HepG2 (cell line): ENCODE data around the gene SMCO1. TPM values are rescaled to one million over a fixed set of nuclear protein-coding genes. Genes with fewer than 3 reads are reported as not detected.
A peak's percentile ranks its signal among the peaks of the same experiment; 100 is the strongest.

ENCODE experiments used
- ATAC-seq: fragments of 200-7000 bp; cut with Tn5 transposase; 3 replicates; pipeline ENCODE4 v1.9.1; 2020; ENCODE audit warnings: mild to moderate bottlenecking, moderate library complexity
- BruUV-seq: library from RNA; stranded (reverse); fragments of 400-500 nt; replicated peaks from 2 replicates; lab custom pipeline; 2021; lab: Mats Ljungman, UMichigan
- CTCF ChIA-PET: fragments of 300-600 bp; formaldehyde crosslinking; extraction: SDS; loops from one replicate; lab custom pipeline; 2021; ENCODE audit warnings: low total read pairs, inconsistent platforms, low intra/inter-chr PET ratio; lab: Yijun Ruan, JAX
- POLR2A ChIA-PET: fragments of 350-600 bp; sonication (Branson Sonifier 250); formaldehyde crosslinking; loops from one replicate; lab custom pipeline; 2020; ENCODE audit warnings: antibody characterized with exemption, inconsistent platforms; lab: Yijun Ruan, JAX
- DNase-seq: peaks from one replicate; pipeline ENCODE4 v3.0.0-alpha.2; 2015; ENCODE audit warnings: low spot score
- FAIRE-seq: peaks from 3 replicates; lab custom pipeline; 2011; peaks lifted over from hg19 to GRCh38; lab: Jason Lieb, UNC
- H2AFZ ChIP-seq: one replicate; pipeline ENCODE4 v1.6.1; 2011; ENCODE audit warnings: low read length, inconsistent platforms
- H3K27ac ChIP-seq: fragments of 300-600 bp; 3 replicates; pipeline ENCODE4 v1.8.0; 2011; ENCODE audit warnings: mixed run types, mild to moderate bottlenecking, mixed read lengths, low read length, inconsistent platforms; ENCODE audit not compliant: insufficient read depth; ENCODE audit errors: extremely low read length
- H3K27me3 ChIP-seq, 2 experiments: fragments of 200-600 bp in 1 of 2; 2 replicates in 1 of 2; 3 replicates in 1 of 2; pipeline versions ENCODE4 v1.6.0 to v1.8.0; 2011; ENCODE audit warnings: low read length in 2 of 2, mild to moderate bottlenecking in 2 of 2, moderate library complexity in 2 of 2, inconsistent platforms in 1 of 2; ENCODE audit not compliant: insufficient read depth in 2 of 2, control insufficient read depth in 1 of 2
- H3K36me3 ChIP-seq, 2 experiments: fragments of 200-600 bp in 1 of 2; replicated peaks in 1 of 2; 2 replicates in 1 of 2; 3 replicates in 1 of 2; pipeline versions ENCODE4 v1.5.1 to v1.8.0; 2011; ENCODE audit warnings: low read length in 2 of 2, inconsistent platforms in 1 of 2; ENCODE audit not compliant: insufficient read depth in 2 of 2, control insufficient read depth in 1 of 2
- H3K4me1 ChIP-seq: 2 replicates; pipeline ENCODE4 v1.5.1; 2012; ENCODE audit warnings: low read length, inconsistent platforms; ENCODE audit not compliant: insufficient read depth
- H3K4me2 ChIP-seq: 2 replicates; pipeline ENCODE4 v1.6.0; 2011; ENCODE audit warnings: low read depth, low read length, inconsistent platforms
- H3K4me3 ChIP-seq, 3 experiments: fragments of 200-600 bp in 1 of 3; sonication (generic), shearing (Covaris generic) in 1 of 3; replicated peaks in 1 of 3; 2 replicates each; pipeline ENCODE4 v1.5.1; 2011 to 2016; ENCODE audit warnings: low read length in 3 of 3, inconsistent platforms in 2 of 3, low read depth in 2 of 3, mild to moderate bottlenecking in 2 of 3, control low read depth in 1 of 3, mixed read lengths in 1 of 3; ENCODE audit not compliant: insufficient read depth in 1 of 3
- H3K79me2 ChIP-seq: one replicate; pipeline ENCODE4 v1.6.1; 2011; ENCODE audit warnings: low read length, inconsistent platforms; ENCODE audit not compliant: insufficient read depth
- H3K9ac ChIP-seq: 2 replicates; pipeline ENCODE4 v1.6.0; 2011; ENCODE audit warnings: mild to moderate bottlenecking, low read depth, low read length, inconsistent platforms; ENCODE audit not compliant: insufficient read depth
- H3K9me3 ChIP-seq: 2 replicates; pipeline ENCODE4 v1.5.1; 2012; ENCODE audit warnings: mild to moderate bottlenecking, low read length
- H4K20me1 ChIP-seq: 2 replicates; pipeline ENCODE4 v1.6.0; 2011; ENCODE audit warnings: inconsistent platforms, mild to moderate bottlenecking, low read length, moderate library complexity; ENCODE audit not compliant: insufficient read depth
- ATF7 ChIP-seq, 2 experiments: fragments of 450-650 bp in 1 of 2; sonication (generic) in 1 of 2; formaldehyde crosslinking in 1 of 2; IDR thresholded peaks; 2 replicates each; pipeline versions ENCODE4 v1.4.0 to v1.6.1; 2016 to 2020; ENCODE audit warnings: antibody characterized with exemption in 1 of 2, mild to moderate bottlenecking in 1 of 2, missing genetic modification reagents in 1 of 2
- CBX5 ChIP-seq: sonication (generic); formaldehyde crosslinking; IDR thresholded peaks from 2 replicates; pipeline ENCODE4 v1.4.0; 2020; ENCODE audit warnings: missing genetic modification reagents, borderline replicate concordance
- CREB1 ChIP-seq, 2 experiments: fragments of 450-650 bp in 1 of 2; IDR thresholded peaks; 2 replicates each; pipeline ENCODE4 v1.6.1; 2016 to 2017; ENCODE audit warnings: control low read depth in 1 of 2, mild to moderate bottlenecking in 1 of 2, missing compliant biosample characterization in 1 of 2, missing genetic modification characterization in 1 of 2
- CTCF ChIP-seq: sonication (generic); formaldehyde crosslinking; IDR thresholded peaks from 2 replicates; pipeline ENCODE4 v1.5.0; 2020; ENCODE audit warnings: mild to moderate bottlenecking, missing genetic modification reagents, moderate library complexity
- KMT2B ChIP-seq: IDR thresholded peaks from 2 replicates; pipeline ENCODE4 v1.6.1; 2016; ENCODE audit warnings: missing genetic modification reagents, missing compliant biosample characterization
- NCOA2 ChIP-seq: sonication (generic); formaldehyde crosslinking; IDR thresholded peaks from 2 replicates; pipeline ENCODE4 v1.8.0; 2022; ENCODE audit warnings: inconsistent platforms
- PITX1 ChIP-seq: sonication (generic); formaldehyde crosslinking; IDR thresholded peaks from 2 replicates; pipeline ENCODE4 v1.5.1; 2020; ENCODE audit warnings: mild to moderate bottlenecking, missing genetic modification reagents
- RAD21 ChIP-seq: fragments of 450-650 bp; formaldehyde crosslinking; IDR thresholded peaks from 2 replicates; pipeline ENCODE4 v1.5.0; 2020; ENCODE audit warnings: mild to moderate bottlenecking
- ZC3H13 ChIP-seq: sonication (generic); formaldehyde crosslinking; IDR thresholded peaks from 2 replicates; pipeline ENCODE4 v1.8.1; 2023; ENCODE audit warnings: mild to moderate bottlenecking, missing genetic modification reagents, moderate library complexity
- ZFP90 ChIP-seq: sonication (generic); formaldehyde crosslinking; IDR thresholded peaks from 2 replicates; pipeline ENCODE4 v1.8.0; 2022; ENCODE audit warnings: missing genetic modification reagents, mild to moderate bottlenecking, inconsistent platforms, borderline replicate concordance
- WGBS: methylation state at CpG from one replicate; pipeline ENCODE4 v1.1.6; 2017; ENCODE audit warnings: low lambda C conversion rate; 5-methylcytosine and 5-hydroxymethylcytosine counted together
- in situ Hi-C: cut with HindIII; loops from 2 replicates; pipeline ENCODE4 v1.10.0; 2017; ENCODE audit warnings: low pct_unique_long_range_greater_than_20kb; ENCODE audit not compliant: extremely low pct_ligation_motif_present
- intact Hi-C: fragments of 100-400 bp; cut with micrococcal nuclease; formaldehyde crosslinking; loops from one replicate; pipeline ENCODE4 v1.10.0; 2022; ENCODE audit not compliant: unreplicated experiment
- polyA plus RNA-seq, 8 experiments: library from polyadenylated mRNA; depleted of rRNA in 3 of 8; stranded (reverse) in 7 of 8; unstranded in 1 of 8; fragments of >200 nt; fragmentation: Illumina TruSeq in 4 of 8; extraction: Trizol in 4 of 8; gene quantifications; 2 replicates each; pipeline versions ENCODE4 v1.2.1 to v1.2.3, GENCODE V29; 2011 to 2016; ENCODE audit warnings: low read depth in 4 of 8, missing spikeins in 1 of 8, mixed read lengths in 1 of 8; ENCODE audit not compliant: insufficient read depth in 1 of 8
- total RNA-seq, 5 experiments: library from RNA; depleted of rRNA; stranded (reverse); fragments of >200 nt; fragmentation: Illumina TruSeq; extraction: Trizol; gene quantifications; 2 replicates each; pipeline ENCODE4 v1.2.3, GENCODE V29; 2016; ENCODE audit warnings: low read depth in 1 of 5

The SMCO1 gene
- total and polyA plus RNA-seq, 2 of the 13 experiments (the other 11 are each of a cell fraction or from before 2014, with no cell fraction given) = not detected

- TF ChIP-seq RAD21 (CRISPR knock-in tag) (0 out of 2 replicates have a peak, but pooled peaks have one; percentile 9), PITX1 (CRISPR knock-in tag) (no peak), CBX5 (CRISPR knock-in tag) (no peak), NCOA2 (CRISPR knock-in tag) (no peak), KMT2B (no peak), ZC3H13 (CRISPR knock-in tag) (no peak), CTCF (CRISPR knock-in tag) (peak; percentile 50)
Observed at GRCh38 chr3:196528639-196529233, 13.6 kb upstream of the SMCO1 start (continued).

GRCh38 chr3:196525141-196525540 is 10.0 kb upstream of the SMCO1 start:
- Histone ChIP-seq H3K4me1 (no peaks in the 10 kb centered on the region; the same call in 1 of the 2 replicates), H3K79me2 (no peaks in the 10 kb centered on the region), H4K20me1 (no peaks in the 10 kb centered on the region), H3K27ac (no peak overlapping the region), H3K27me3 (peaks cover 0 to 8% of the 10 kb centered on the region in 2 experiments; a peak in 1 of 5 replicates), H3K9me3 (no peaks in the 10 kb centered on the region), H3K4me3 (no peak overlapping the region), H3K36me3 (no peaks in the 10 kb centered on the region), H2AFZ (no peak overlapping the region), H3K9ac (no peak overlapping the region), H3K4me2 (0 out of 2 replicates have a peak overlapping the region, but pooled peaks have one; percentile 18)
- 22% methylated on average over 2 of the region's 4 CpGs for WGBS
- ATAC-seq = no peak
- BruUV-seq = no TSS peak
- intact Hi-C loops = no loop called here
- in situ Hi-C loops = no loop called here
- ChIA-PET POLR2A (no interaction called here), CTCF (no interaction called here)
- TF ChIP-seq ZFP90 (CRISPR knock-in tag) (no peak), ATF7 (IDR thresholded peaks at IDR 0.05) (peak; percentile 98), ATF7 (CRISPR knock-in tag; IDR thresholded peaks at IDR 0.05) (no peak), CREB1 (IDR thresholded peaks at IDR 0.05) (peak; percentile 91), CREB1 (CRISPR knock-in tag; IDR thresholded peaks at IDR 0.05) (no peak)
- DNase-seq = no peak
- no peak for FAIRE-seq
